Spleen (tissue), 7 donors: ENCODE results near the gene SLC39A5.

ENCODE experiments used
- CTCF ChIP-seq, 11 experiments: fragments of 200-600 bp in 7 of 11; fragments of 450-650 bp in 4 of 11; sonication (generic) in 4 of 11; IDR thresholded peaks in 8 of 11; conservative IDR thresholded peaks in 3 of 11; 1 replicate in 7 of 11; 2 replicates in 4 of 11; pipeline versions ENCODE4 v1.4.0 to v1.8.0; 2016 to 2021; ENCODE audit warnings: antibody characterized with exemption in 11 of 11, inconsistent platforms in 4 of 11, mild to moderate bottlenecking in 1 of 11
- POLR2A ChIP-seq, 3 donors: fragments of 450-650 bp; IDR thresholded peaks; one replicate each; pipeline ENCODE4 v1.5.1; 2017; ENCODE audit warnings: antibody characterized with exemption in 3 of 3, mild to moderate bottlenecking in 1 of 3
- POLR2AphosphoS5 ChIP-seq, 3 donors: sonication (generic); formaldehyde crosslinking; IDR thresholded peaks; one replicate each; pipeline ENCODE4 v1.5.1; 2017; ENCODE audit warnings: antibody characterized with exemption in 3 of 3
- donor health status: DM: no; HTN: no; CAD: no; lungs with moderate emphysema.
- donor health status: DM: no; HTN: no; CAD: no.
- donor health status: DM: no; HTN: no; CAD: no.

- no peak for TF ChIP-seq POLR2A (IDR thresholded peaks at IDR 0.05)
- TF ChIP-seq CTCF (IDR thresholded peaks at IDR 0.05 in 8 of 11, conservative IDR thresholded peaks at IDR 0.05 in 3 of 11): no peak
- no peak for TF ChIP-seq POLR2AphosphoS5 (IDR thresholded peaks at IDR 0.05)
Observed at GRCh38 chr12:56236985-56237384, 7.1 kb downstream of the SLC39A5 start.
